ENCODE measurements around the gene ARRB1. TPM values are rescaled to one million over a fixed set of nuclear protein-coding genes. Genes with fewer than 3 reads are reported as not detected.
A peak's percentile ranks its signal among the peaks of the same experiment; 100 is the strongest.

The ARRB1 gene
- total RNA-seq (1 to 10 TPM; 8.4 to 8.5 TPM), polyA plus RNA-seq (ENCODE audit: insufficient read depth, low read depth, low replicate concordance) (9.8 TPM)
- long read RNA-seq, donor 1, transcript ARRB1-201 (15 exons, 1,895 nt): major isoform, 7 of 20 reads
- long read RNA-seq, donor 1, partial matches to known transcripts: 11 of 20 reads
- long read RNA-seq, donor 1, other reads (novel, unspliced or antisense): 0 of 20 reads
- long read RNA-seq, donor 2, partial matches to known transcripts: 5 of 8 reads
- long read RNA-seq, donor 2, other reads (novel, unspliced or antisense): 0 of 8 reads

- Histone ChIP-seq H3K27ac (peak within 1 kb of the TSS; percentile 64 to 90), H3K36me3 (ENCODE audit: low read depth, missing control alignments) (no peaks in the 10 kb centered on the region), H3K27me3 (no peaks in the 10 kb centered on the region), H3K4me1 (peaks cover 26% of the 10 kb centered on the region), H3K9me3 (no peaks in the 10 kb centered on the region), H3K4me3 (peak within 1 kb of the TSS; percentile 60 to 72)
- intact Hi-C loops (cut with DNase I; ENCODE audit: low total_unique reads): no loop called here
- 0% methylated on average over 25 of the region's 38 CpGs; no CpG with 5 or more reads in 1 of the 2 donors for WGBS, 2 donors
- no peak for TF ChIP-seq CTCF (IDR thresholded peaks at IDR 0.05)
- TF ChIP-seq POLR2A (IDR thresholded peaks at IDR 0.05): no peak
- no peak for DNase-seq
These were observed at the start of gene ARRB1 for GRCh38 chr11:75351541-75351790. TSS of gene ARRB1 (minus strand) at chr11:75351661. CDS start at chr11:75351607, 54 bp downstream.

GRCh38 chr11:75400146-75400865, 48.8 kb upstream of the ARRB1 start:
- DNase-seq: no peak
- 7 to 14% methylated on average over 11 of the region's 11 CpGs for WGBS, 2 donors
- Histone ChIP-seq H3K4me3 (peak overlapping the region; percentile 90 to 99), H3K36me3 (ENCODE audit: low read depth, missing control alignments) (no peaks in the 10 kb centered on the region), H3K4me1 (peaks cover 17% of the 10 kb centered on the region), H3K27ac (peak overlapping the region; percentile 86 to 97), H3K9me3 (no peaks in the 10 kb centered on the region), H3K27me3 (no peaks in the 10 kb centered on the region)
- no peak for TF ChIP-seq CTCF (IDR thresholded peaks at IDR 0.05)
- intact Hi-C loops (cut with DNase I; ENCODE audit: low total_unique reads): no loop called here

GRCh38 chr11:75399344-75400145, 48.1 kb upstream of the ARRB1 start, which contains the start of gene RPS3:
TSS of gene RPS3 (plus strand) at chr11:75399518. CDS start at chr11:75399548, 30 bp downstream.
- H3K4me3 ChIP-seq: peak within 1 kb of the TSS; percentile 90 to 99
- intact Hi-C loops (cut with DNase I; ENCODE audit: low total_unique reads): no loop called here
- H3K4me1 ChIP-seq: peaks cover 17% of the 10 kb centered on the region
- peak within 1 kb of the TSS; percentile 86 to 97 for H3K27ac ChIP-seq
- 0 to 1% methylated on average over 27 to 55 of the region's 55 CpGs for WGBS, 2 donors
- no peaks in the 10 kb centered on the region for H3K9me3 ChIP-seq
- H3K36me3 ChIP-seq (ENCODE audit: low read depth, missing control alignments): no peaks in the 10 kb centered on the region
- peak in 2 of 3 experiments; percentile 19 to 43 for TF ChIP-seq CTCF (IDR thresholded peaks at IDR 0.05)
- TF ChIP-seq POLR2A (IDR thresholded peaks at IDR 0.05): peak; percentile 87
- H3K27me3 ChIP-seq: no peaks in the 10 kb centered on the region
- DNase-seq: peak; percentile 98

GRCh38 chr11:75398906-75399305, 47.4 kb upstream of the ARRB1 start:
- Histone ChIP-seq H3K27ac (no peak overlapping the region), H3K27me3 (no peaks in the 10 kb centered on the region), H3K4me3 (peak overlapping the region; percentile 90 to 99), H3K9me3 (no peaks in the 10 kb centered on the region), H3K4me1 (peaks cover 17% of the 10 kb centered on the region), H3K36me3 (ENCODE audit: low read depth, missing control alignments) (no peaks in the 10 kb centered on the region)
- intact Hi-C loops (cut with DNase I; ENCODE audit: low total_unique reads): no loop called here
- no peak for DNase-seq
- WGBS, 2 donors: 62 to 71% methylated on average over 8 of the region's 8 CpGs
- TF ChIP-seq CTCF (IDR thresholded peaks at IDR 0.05) (no peak), POLR2A (IDR thresholded peaks at IDR 0.05) (no peak)
